IMR-90 (cell line): ENCODE data around the gene SLC37A4. TPM values are rescaled to one million over a fixed set of nuclear protein-coding genes. Genes with fewer than 3 reads are reported as not detected.

Experiments
- ATAC-seq: fragments of 200-7000 bp; cut with Tn5 transposase; 2 replicates; pipeline ENCODE4 v1.9.1; 2020; ENCODE audit warnings: low read depth, mild to moderate bottlenecking, moderate library complexity
- BruUV-seq: library from RNA; stranded (reverse); fragments of 400-500 nt; replicated peaks from 2 replicates; lab custom pipeline; 2021; lab: Mats Ljungman, UMichigan
- CTCF ChIA-PET: fragments of 300-600 bp; formaldehyde crosslinking; extraction: SDS; loops from one replicate; lab custom pipeline; 2021; ENCODE audit warnings: antibody characterized with exemption; lab: Yijun Ruan, JAX
- POLR2A ChIA-PET: fragments of 300-600 bp; sonication (Branson Sonifier 250); formaldehyde crosslinking; loops from one replicate; lab custom pipeline; 2022; ENCODE audit warnings: antibody characterized with exemption; ENCODE audit not compliant: unreplicated experiment; lab: Charles Lee
- DNase-seq: peaks from one replicate; pipeline ENCODE4 v3.0.0; 2013
- H2AFZ ChIP-seq: replicated peaks from 2 replicates; pipeline ENCODE3; 2013; ENCODE audit warnings: low read length, mild to moderate bottlenecking; ENCODE audit not compliant: poor library complexity
- H2AK5ac ChIP-seq: 2 replicates; pipeline ENCODE4 v1.6.1; 2013; ENCODE audit warnings: low read depth, low read length, inconsistent platforms
- H2AK9ac ChIP-seq: replicated peaks from 2 replicates; pipeline ENCODE3; 2013; ENCODE audit warnings: mild to moderate bottlenecking, low read depth, low read length, moderate library complexity; ENCODE audit not compliant: poor library complexity
- H2BK120ac ChIP-seq: 2 replicates; pipeline ENCODE4 v1.6.1; 2013; ENCODE audit warnings: low read depth, low read length, inconsistent platforms
- H2BK15ac ChIP-seq: 3 replicates; pipeline ENCODE4 v1.6.1; 2013; ENCODE audit warnings: low read depth, low read length, inconsistent platforms
- H2BK20ac ChIP-seq: 2 replicates; pipeline ENCODE4 v1.6.1; 2013; ENCODE audit warnings: low read depth, mild to moderate bottlenecking, inconsistent platforms, low read length, moderate library complexity
- H2BK5ac ChIP-seq: 2 replicates; pipeline ENCODE4 v1.6.1; 2013; ENCODE audit warnings: mild to moderate bottlenecking, low read depth, low read length, inconsistent platforms; ENCODE audit not compliant: poor library complexity, severe bottlenecking
- H3K14ac ChIP-seq: replicated peaks from 2 replicates; pipeline ENCODE4 v1.6.1; 2013; ENCODE audit warnings: low read depth, low read length, inconsistent platforms
- H3K18ac ChIP-seq: 2 replicates; pipeline ENCODE4 v1.6.1; 2013; ENCODE audit warnings: low read depth, low read length, control low read depth
- H3K23ac ChIP-seq: 2 replicates; pipeline ENCODE4 v1.6.1; 2013; ENCODE audit warnings: low read depth, low read length, inconsistent platforms
- H3K27ac ChIP-seq: 2 replicates; pipeline ENCODE4 v1.5.1; 2013; ENCODE audit warnings: mild to moderate bottlenecking, control low read depth, low read length; ENCODE audit not compliant: insufficient read depth
- H3K27me3 ChIP-seq: 2 replicates; pipeline ENCODE4 v1.6.1; 2013; ENCODE audit warnings: low read length; ENCODE audit not compliant: control insufficient read depth, insufficient read depth
- H3K36me3 ChIP-seq: 2 replicates; pipeline ENCODE4 v1.6.1; 2013; ENCODE audit warnings: low read length, mixed read lengths; ENCODE audit not compliant: control insufficient read depth, insufficient read depth
- H3K4ac ChIP-seq: 2 replicates; pipeline ENCODE4 v1.6.1; 2013; ENCODE audit warnings: low read depth, low read length, inconsistent platforms
- H3K4me1 ChIP-seq: 2 replicates; pipeline ENCODE4 v1.6.1; 2013; ENCODE audit warnings: low read length, mixed read lengths; ENCODE audit not compliant: control insufficient read depth, insufficient read depth
- H3K4me2 ChIP-seq: 2 replicates; pipeline ENCODE4 v1.6.1; 2013; ENCODE audit warnings: low read depth, mild to moderate bottlenecking, control low read depth, low read length, moderate library complexity
- H3K4me3 ChIP-seq: 2 replicates; pipeline ENCODE4 v1.5.1; 2013; ENCODE audit warnings: low read depth, mild to moderate bottlenecking, control low read depth, low read length, moderate library complexity; ENCODE audit not compliant: insufficient read depth
- H3K56ac ChIP-seq: 2 replicates; pipeline ENCODE4 v1.6.1; 2013; ENCODE audit warnings: low read length, inconsistent platforms; ENCODE audit not compliant: insufficient read depth; ENCODE audit errors: extremely low read depth
- H3K79me1 ChIP-seq, 2 experiments: 2 replicates each; pipeline ENCODE4 v1.6.1; 2013; ENCODE audit warnings: low read length in 2 of 2, inconsistent platforms in 1 of 2, low read depth in 1 of 2
- H3K9ac ChIP-seq: 2 replicates; pipeline ENCODE4 v1.6.1; 2013; ENCODE audit warnings: low read depth, low read length, control low read depth
- H3K9me1 ChIP-seq: 2 replicates; pipeline ENCODE4 v1.6.1; 2013; ENCODE audit warnings: low read length, inconsistent platforms; ENCODE audit not compliant: insufficient read depth
- H3K9me3 ChIP-seq: 2 replicates; pipeline ENCODE4 v1.6.1; 2013; ENCODE audit warnings: low read length; ENCODE audit not compliant: control insufficient read depth, insufficient read depth
- H4K20me1 ChIP-seq: 2 replicates; pipeline ENCODE4 v1.6.1; 2013; ENCODE audit warnings: low read length, inconsistent platforms; ENCODE audit not compliant: insufficient read depth
- H4K5ac ChIP-seq: 2 replicates; pipeline ENCODE4 v1.6.1; 2013; ENCODE audit warnings: mild to moderate bottlenecking, low read depth, low read length, control low read depth
- H4K8ac ChIP-seq, 2 experiments: 2 replicates each; pipeline ENCODE4 v1.6.1; 2013; ENCODE audit warnings: low read depth in 2 of 2, low read length in 2 of 2, control low read depth in 1 of 2, inconsistent platforms in 1 of 2
- H4K91ac ChIP-seq: 2 replicates; pipeline ENCODE4 v1.6.1; 2013; ENCODE audit warnings: low read depth, low read length, inconsistent platforms; ENCODE audit not compliant: insufficient read depth
- CEBPB ChIP-seq: IDR thresholded peaks from 2 replicates; pipeline ENCODE4 v1.6.1; 2012; ENCODE audit warnings: low read depth, low read length, improper control_type of control experiment
- CHD1 ChIP-seq: IDR thresholded peaks from 2 replicates; pipeline ENCODE4 v1.6.1; 2012; ENCODE audit warnings: low read depth, low read length, improper control_type of control experiment
- FOS ChIP-seq: fragments of 150-350 bp; IDR thresholded peaks from 2 replicates; pipeline ENCODE4 v1.6.1; 2016; ENCODE audit warnings: low read depth, low read length
- MAFK ChIP-seq: IDR thresholded peaks from 2 replicates; pipeline ENCODE4 v1.6.1; 2012; ENCODE audit warnings: low read depth, low read length, improper control_type of control experiment
- MXI1 ChIP-seq: IDR thresholded peaks from 2 replicates; pipeline ENCODE4 v1.6.1; 2012; ENCODE audit warnings: low read depth, mild to moderate bottlenecking, low read length, moderate library complexity, borderline replicate concordance
- NFE2L2 ChIP-seq: fragments of 150-350 bp; IDR thresholded peaks from 2 replicates; pipeline ENCODE4 v1.6.1; 2016; ENCODE audit warnings: low read depth, mild to moderate bottlenecking, low read length
- RFX5 ChIP-seq: IDR thresholded peaks from 2 replicates; pipeline ENCODE4 v1.8.0; 2012; ENCODE audit warnings: low read depth, mild to moderate bottlenecking, low read length, moderate library complexity
- WGBS, 2 experiments: methylation state at CpG; one replicate each; pipeline versions ENCODE4 v1.1.5 to v1.1.7; 2013; ENCODE audit warnings: missing lambda C conversion rate in 2 of 2; ENCODE audit not compliant: insufficient read length in 1 of 2; ENCODE audit errors: extremely low coverage in 2 of 2; 5-methylcytosine and 5-hydroxymethylcytosine counted together
- dilution Hi-C: fragments of 300-500 bp; cut with HindIII; formaldehyde crosslinking; loops from one replicate; pipeline ENCODE4 v1.14.3; 2018; ENCODE audit warnings: low sequenced_read_pairs; ENCODE audit not compliant: unreplicated experiment
- in situ Hi-C: fragments of 300-500 bp; cut with MboI; formaldehyde crosslinking; loops from 3 replicates; pipeline ENCODE4 v1.14.3; 2019; ENCODE audit warnings: low sequenced_read_pairs, inconsistent platforms, mixed read lengths
- intact Hi-C: fragments of 100-400 bp; cut with micrococcal nuclease; formaldehyde crosslinking; loops from 2 replicates; pipeline ENCODE4 v1.10.0; 2022
- polyA plus RNA-seq, 3 experiments: library from polyadenylated mRNA; depleted of rRNA; stranded (reverse); fragments of >200 nt; gene quantifications; 2 replicates each; pipeline ENCODE4 v1.2.3, GENCODE V29; 2012; ENCODE audit warnings: low replicate concordance in 1 of 3
- total RNA-seq: library from RNA; depleted of rRNA; stranded (reverse); fragments of >200 nt; gene quantifications from 2 replicates; pipeline ENCODE4 v1.2.3, GENCODE V29; 2012
- TF ChIP-seq, protein P1 (sequence below): fragments of 150-350 bp; IDR thresholded peaks from 2 replicates; pipeline ENCODE4 v1.6.1; 2016; ENCODE audit warnings: low read depth, mild to moderate bottlenecking, low read length, moderate library complexity, borderline replicate concordance
- TF ChIP-seq, protein P2 (sequence below): conservative IDR thresholded peaks from 2 replicates; pipeline ENCODE4 v1.5.1; 2012; ENCODE audit warnings: mild to moderate bottlenecking, low read depth, low read length, improper control_type of control experiment
- TF ChIP-seq, protein P3 (sequence below): fragments of 150-350 bp; IDR thresholded peaks from 2 replicates; pipeline ENCODE4 v1.6.1; 2017; ENCODE audit warnings: mild to moderate bottlenecking, antibody characterized with exemption, low read length, low read depth

The SLC37A4 gene
- total and polyA plus RNA-seq, 2 of the 4 experiments (the other 2 are of a cell fraction) = 7.5 to 14.3 TPM

DNA sequence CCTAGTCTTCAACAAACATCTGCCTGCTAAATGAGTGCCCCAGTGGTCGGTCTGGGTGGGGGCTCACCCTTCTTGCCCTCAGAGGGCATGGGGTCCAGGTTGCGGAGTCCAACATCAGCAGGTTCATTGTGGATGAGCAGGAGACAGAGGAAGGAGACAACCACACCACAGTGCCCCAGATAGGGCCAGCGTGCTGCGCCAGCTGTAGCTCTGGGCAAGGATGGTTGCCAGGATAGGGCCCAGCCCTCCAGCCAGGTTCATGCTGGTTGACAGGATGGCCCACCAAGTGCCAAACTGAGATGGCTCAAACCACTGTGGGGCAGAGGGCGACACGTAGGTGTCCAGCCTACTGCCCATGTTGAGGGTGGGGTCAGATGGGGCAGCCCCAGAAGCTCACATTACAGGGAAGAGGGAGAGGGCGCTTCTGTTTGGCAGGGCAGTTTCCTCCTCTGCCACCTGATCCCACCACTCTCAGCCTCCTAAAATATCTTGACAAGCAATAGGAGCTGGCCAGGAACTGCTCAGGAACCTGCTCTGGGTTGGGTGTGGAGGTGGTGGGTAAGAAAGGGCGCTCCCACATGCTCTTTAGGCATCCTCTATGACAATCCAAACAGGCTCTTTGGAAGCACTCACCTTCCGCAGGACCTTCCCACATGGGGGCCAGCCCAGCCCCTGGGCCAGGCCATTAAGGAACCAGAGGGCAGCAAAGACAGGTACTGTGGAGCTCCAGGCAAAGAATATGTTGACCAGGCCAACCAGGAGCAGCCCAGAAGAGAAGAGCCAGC, 2.9 kb downstream of the SLC37A4 start:
- Histone ChIP-seq H3K27me3 (no peaks in the 10 kb centered on the region), H2AK5ac (no peak overlapping the region), H3K9ac (no peak overlapping the region), H4K8ac (no peak overlapping the region), H2BK5ac (no peak overlapping the region), H2BK20ac (no peak overlapping the region), H3K4me2 (no peak overlapping the region), H2AK9ac (no peak overlapping the region), H2AFZ (no peak overlapping the region), H3K9me3 (no peaks in the 10 kb centered on the region), H3K27ac (no peak overlapping the region), H4K91ac (no peak overlapping the region), H2BK15ac (no peak overlapping the region), H4K5ac (no peak overlapping the region), H3K14ac (no peak overlapping the region), H2BK120ac (no peak overlapping the region), H3K4me1 (no peaks in the 10 kb centered on the region), H3K56ac (no peak overlapping the region), H3K4me3 (no peak overlapping the region), H3K18ac (no peak overlapping the region), H3K79me1 (peaks cover 13 to 34% of the 10 kb centered on the region in 2 experiments; a peak in 3 of 4 replicates), H3K9me1 (no peaks in the 10 kb centered on the region; the same call in 1 of the 2 replicates), H3K23ac (no peak overlapping the region), H4K20me1 (no peaks in the 10 kb centered on the region; the same call in 1 of the 2 replicates), H3K4ac (no peak overlapping the region), H3K36me3 (peaks cover 21% of the 10 kb centered on the region)
- dilution Hi-C loops (no loop called here), intact Hi-C loops (no loop called here), in situ Hi-C loops (no loop called here)
- no peak for ATAC-seq
- no peak for DNase-seq
- CTCF ChIA-PET = no interaction called here
- no TSS peak for BruUV-seq
- POLR2A ChIA-PET = no interaction called here
- WGBS, 2 experiments = no CpG with 5 or more reads among the region's 9 CpGs
- no peak for TF ChIP-seq NFE2L2
- TF ChIP-seq, protein P1, sequence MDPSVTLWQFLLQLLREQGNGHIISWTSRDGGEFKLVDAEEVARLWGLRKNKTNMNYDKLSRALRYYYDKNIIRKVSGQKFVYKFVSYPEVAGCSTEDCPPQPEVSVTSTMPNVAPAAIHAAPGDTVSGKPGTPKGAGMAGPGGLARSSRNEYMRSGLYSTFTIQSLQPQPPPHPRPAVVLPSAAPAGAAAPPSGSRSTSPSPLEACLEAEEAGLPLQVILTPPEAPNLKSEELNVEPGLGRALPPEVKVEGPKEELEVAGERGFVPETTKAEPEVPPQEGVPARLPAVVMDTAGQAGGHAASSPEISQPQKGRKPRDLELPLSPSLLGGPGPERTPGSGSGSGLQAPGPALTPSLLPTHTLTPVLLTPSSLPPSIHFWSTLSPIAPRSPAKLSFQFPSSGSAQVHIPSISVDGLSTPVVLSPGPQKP = no peak
- TF ChIP-seq RFX5 = no peak
- TF ChIP-seq, protein P2, sequence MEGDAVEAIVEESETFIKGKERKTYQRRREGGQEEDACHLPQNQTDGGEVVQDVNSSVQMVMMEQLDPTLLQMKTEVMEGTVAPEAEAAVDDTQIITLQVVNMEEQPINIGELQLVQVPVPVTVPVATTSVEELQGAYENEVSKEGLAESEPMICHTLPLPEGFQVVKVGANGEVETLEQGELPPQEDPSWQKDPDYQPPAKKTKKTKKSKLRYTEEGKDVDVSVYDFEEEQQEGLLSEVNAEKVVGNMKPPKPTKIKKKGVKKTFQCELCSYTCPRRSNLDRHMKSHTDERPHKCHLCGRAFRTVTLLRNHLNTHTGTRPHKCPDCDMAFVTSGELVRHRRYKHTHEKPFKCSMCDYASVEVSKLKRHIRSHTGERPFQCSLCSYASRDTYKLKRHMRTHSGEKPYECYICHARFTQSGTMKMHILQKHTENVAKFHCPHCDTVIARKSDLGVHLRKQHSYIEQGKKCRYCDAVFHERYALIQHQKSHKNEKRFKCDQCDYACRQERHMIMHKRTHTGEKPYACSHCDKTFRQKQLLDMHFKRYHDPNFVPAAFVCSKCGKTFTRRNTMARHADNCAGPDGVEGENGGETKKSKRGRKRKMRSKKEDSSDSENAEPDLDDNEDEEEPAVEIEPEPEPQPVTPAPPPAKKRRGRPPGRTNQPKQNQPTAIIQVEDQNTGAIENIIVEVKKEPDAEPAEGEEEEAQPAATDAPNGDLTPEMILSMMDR = no peak
- TF ChIP-seq CHD1 = no peak
- TF ChIP-seq, protein P3, sequence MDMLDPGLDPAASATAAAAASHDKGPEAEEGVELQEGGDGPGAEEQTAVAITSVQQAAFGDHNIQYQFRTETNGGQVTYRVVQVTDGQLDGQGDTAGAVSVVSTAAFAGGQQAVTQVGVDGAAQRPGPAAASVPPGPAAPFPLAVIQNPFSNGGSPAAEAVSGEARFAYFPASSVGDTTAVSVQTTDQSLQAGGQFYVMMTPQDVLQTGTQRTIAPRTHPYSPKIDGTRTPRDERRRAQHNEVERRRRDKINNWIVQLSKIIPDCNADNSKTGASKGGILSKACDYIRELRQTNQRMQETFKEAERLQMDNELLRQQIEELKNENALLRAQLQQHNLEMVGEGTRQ = no peak
- no peak for TF ChIP-seq MAFK
- no peak for TF ChIP-seq CEBPB
- TF ChIP-seq MXI1 = no peak
- TF ChIP-seq FOS = no peak
